ENCODE data around the gene JAK2.

The JAK2 gene

GRCh38 chr9:4964540-4964939, 20.5 kb upstream of the JAK2 start:
- no peak for TF ChIP-seq CTCF (IDR thresholded peaks at IDR 0.05)
- Mint-ChIP-seq H3K4me1 (no peaks in the 10 kb centered on the region), H3K4me3 (no peak overlapping the region), H3K36me3 (ENCODE audit: low read depth) (no peaks in the 10 kb centered on the region), H3K9me3 (peaks cover 8% of the 10 kb centered on the region), H3K27me3 (ENCODE audit: low read depth, poor library complexity) (no peaks in the 10 kb centered on the region), H3K27ac (no peak overlapping the region)
- DNase-seq, result no peak

- no peaks in the 10 kb centered on the region for H3K36me3 Mint-ChIP-seq (ENCODE audit: low read depth)
- H3K4me3 Mint-ChIP-seq, result no peak overlapping the region
- peaks cover 8% of the 10 kb centered on the region for H3K9me3 Mint-ChIP-seq
- no peaks in the 10 kb centered on the region for H3K27me3 Mint-ChIP-seq (ENCODE audit: low read depth, poor library complexity)
- H3K27ac Mint-ChIP-seq, result no peak overlapping the region
- no peak for TF ChIP-seq CTCF (IDR thresholded peaks at IDR 0.05)
- no peaks in the 10 kb centered on the region for H3K4me1 Mint-ChIP-seq
- DNase-seq, result no peak
These were observed 19.8 kb upstream of the JAK2 start for GRCh38 chr9:4965174-4965821.

GRCh38 chr9:4967523-4967922, 17.5 kb upstream of the JAK2 start:
- H3K36me3 Mint-ChIP-seq (ENCODE audit: low read depth), result no peaks in the 10 kb centered on the region
- no peak overlapping the region for H3K27ac Mint-ChIP-seq
- peaks cover 8% of the 10 kb centered on the region for H3K9me3 Mint-ChIP-seq
- TF ChIP-seq CTCF (IDR thresholded peaks at IDR 0.05), result no peak
- no peak overlapping the region for H3K4me3 Mint-ChIP-seq
- H3K27me3 Mint-ChIP-seq (ENCODE audit: low read depth, poor library complexity), result no peaks in the 10 kb centered on the region
- DNase-seq, result no peak
- H3K4me1 Mint-ChIP-seq, result no peaks in the 10 kb centered on the region

GRCh38 chr9:4969130-4969529, 15.9 kb upstream of the JAK2 start:
- TF ChIP-seq CTCF (IDR thresholded peaks at IDR 0.05), result no peak
- Mint-ChIP-seq H3K27me3 (ENCODE audit: low read depth, poor library complexity) (no peaks in the 10 kb centered on the region), H3K4me1 (no peaks in the 10 kb centered on the region), H3K4me3 (no peak overlapping the region), H3K9me3 (peaks cover 5% of the 10 kb centered on the region), H3K27ac (no peak overlapping the region), H3K36me3 (ENCODE audit: low read depth) (no peaks in the 10 kb centered on the region)
- no peak for DNase-seq

GRCh38 chr9:4970970-4971641, 14.0 kb upstream of the JAK2 start:
- no peaks in the 10 kb centered on the region for H3K4me1 Mint-ChIP-seq
- no peak overlapping the region for H3K27ac Mint-ChIP-seq
- H3K36me3 Mint-ChIP-seq (ENCODE audit: low read depth), result no peaks in the 10 kb centered on the region
- no peaks in the 10 kb centered on the region for H3K9me3 Mint-ChIP-seq
- DNase-seq, result no peak
- TF ChIP-seq CTCF (IDR thresholded peaks at IDR 0.05), result no peak
- H3K27me3 Mint-ChIP-seq (ENCODE audit: low read depth, poor library complexity), result no peaks in the 10 kb centered on the region
- H3K4me3 Mint-ChIP-seq, result no peak overlapping the region

- no peak overlapping the region for H3K4me3 Mint-ChIP-seq
- H3K4me1 Mint-ChIP-seq, result no peaks in the 10 kb centered on the region
- H3K27ac Mint-ChIP-seq, result no peak overlapping the region
- no peaks in the 10 kb centered on the region for H3K27me3 Mint-ChIP-seq (ENCODE audit: low read depth, poor library complexity)
- no peak for TF ChIP-seq CTCF (IDR thresholded peaks at IDR 0.05)
- no peak for DNase-seq
- no peaks in the 10 kb centered on the region for H3K9me3 Mint-ChIP-seq
- H3K36me3 Mint-ChIP-seq (ENCODE audit: low read depth), result no peaks in the 10 kb centered on the region
These were observed 11.8 kb upstream of the JAK2 start for GRCh38 chr9:4973246-4973645.

All from nephron progenitor cell (in vitro differentiated cells).